Karpas-422 (cell line): ENCODE data around the gene SNED1. TPM values are rescaled to one million over a fixed set of nuclear protein-coding genes. Genes with fewer than 3 reads are reported as not detected.

Experiments
- DNase-seq: peaks from one replicate; pipeline ENCODE4 v3.0.0-alpha.2; 2015
- H2AFZ ChIP-seq: fragments of 200-600 bp; sonication (generic); 2 replicates; pipeline ENCODE4 v1.6.1; 2014; ENCODE audit warnings: antibody characterized with exemption, low read length, mixed read lengths
- H3K27ac ChIP-seq: fragments of 200-600 bp; sonication (generic); 2 replicates; pipeline ENCODE4 v1.5.1; 2014; ENCODE audit warnings: mild to moderate bottlenecking, low read length, moderate library complexity
- H3K27me3 ChIP-seq: fragments of 200-600 bp; sonication (generic); 2 replicates; pipeline ENCODE4 v1.6.1; 2014; ENCODE audit warnings: low read length, mixed read lengths
- H3K36me3 ChIP-seq: fragments of 200-600 bp; sonication (generic); 2 replicates; pipeline ENCODE4 v1.6.1; 2014; ENCODE audit warnings: low read length, mixed read lengths; ENCODE audit not compliant: insufficient read depth
- H3K4me1 ChIP-seq: fragments of 200-600 bp; sonication (generic); 2 replicates; pipeline ENCODE4 v1.6.1; 2014; ENCODE audit warnings: mild to moderate bottlenecking, low read length, mixed read lengths
- H3K4me2 ChIP-seq: fragments of 200-600 bp; sonication (generic); 2 replicates; pipeline ENCODE4 v1.6.1; 2014; ENCODE audit warnings: low read length, low read depth, mild to moderate bottlenecking; ENCODE audit not compliant: poor library complexity, severe bottlenecking
- H3K4me3 ChIP-seq: fragments of 200-600 bp; sonication (generic); 2 replicates; pipeline ENCODE4 v1.5.1; 2014; ENCODE audit warnings: mild to moderate bottlenecking, antibody characterized with exemption, low read length, mixed read lengths
- H3K79me2 ChIP-seq: fragments of 200-600 bp; sonication (generic); 2 replicates; pipeline ENCODE4 v1.6.1; 2014; ENCODE audit warnings: mild to moderate bottlenecking, low read length, mixed read lengths
- H3K9ac ChIP-seq: fragments of 200-600 bp; sonication (generic); 2 replicates; pipeline ENCODE4 v1.6.0; 2014; ENCODE audit warnings: low read length
- H3K9me2 ChIP-seq: fragments of 200-600 bp; sonication (generic), shearing (Covaris generic); replicated peaks from 2 replicates; pipeline ENCODE4 v1.6.0; 2014; ENCODE audit warnings: mild to moderate bottlenecking, low read length, moderate library complexity; ENCODE audit not compliant: insufficient read depth
- H3K9me3 ChIP-seq: fragments of 300-700, 200-600 bp; sonication (generic); 2 replicates; pipeline ENCODE4 v1.6.1; 2014; ENCODE audit warnings: low read length, mixed read lengths
- H4K20me1 ChIP-seq: fragments of 200-600 bp; sonication (generic); 2 replicates; pipeline ENCODE4 v1.6.1; 2014; ENCODE audit warnings: mild to moderate bottlenecking, antibody characterized with exemption, low read length, low read depth; ENCODE audit not compliant: insufficient read depth
- total RNA-seq: library from RNA; depleted of rRNA; stranded (reverse); fragments of >200 nt; shearing (Covaris generic); gene quantifications from 2 replicates; pipeline ENCODE4 v1.2.3, GENCODE V29; 2014; ENCODE audit warnings: low replicate concordance

The SNED1 gene
- total RNA-seq, 1 experiment from 2014 or later = 1.9 TPM

DNA sequence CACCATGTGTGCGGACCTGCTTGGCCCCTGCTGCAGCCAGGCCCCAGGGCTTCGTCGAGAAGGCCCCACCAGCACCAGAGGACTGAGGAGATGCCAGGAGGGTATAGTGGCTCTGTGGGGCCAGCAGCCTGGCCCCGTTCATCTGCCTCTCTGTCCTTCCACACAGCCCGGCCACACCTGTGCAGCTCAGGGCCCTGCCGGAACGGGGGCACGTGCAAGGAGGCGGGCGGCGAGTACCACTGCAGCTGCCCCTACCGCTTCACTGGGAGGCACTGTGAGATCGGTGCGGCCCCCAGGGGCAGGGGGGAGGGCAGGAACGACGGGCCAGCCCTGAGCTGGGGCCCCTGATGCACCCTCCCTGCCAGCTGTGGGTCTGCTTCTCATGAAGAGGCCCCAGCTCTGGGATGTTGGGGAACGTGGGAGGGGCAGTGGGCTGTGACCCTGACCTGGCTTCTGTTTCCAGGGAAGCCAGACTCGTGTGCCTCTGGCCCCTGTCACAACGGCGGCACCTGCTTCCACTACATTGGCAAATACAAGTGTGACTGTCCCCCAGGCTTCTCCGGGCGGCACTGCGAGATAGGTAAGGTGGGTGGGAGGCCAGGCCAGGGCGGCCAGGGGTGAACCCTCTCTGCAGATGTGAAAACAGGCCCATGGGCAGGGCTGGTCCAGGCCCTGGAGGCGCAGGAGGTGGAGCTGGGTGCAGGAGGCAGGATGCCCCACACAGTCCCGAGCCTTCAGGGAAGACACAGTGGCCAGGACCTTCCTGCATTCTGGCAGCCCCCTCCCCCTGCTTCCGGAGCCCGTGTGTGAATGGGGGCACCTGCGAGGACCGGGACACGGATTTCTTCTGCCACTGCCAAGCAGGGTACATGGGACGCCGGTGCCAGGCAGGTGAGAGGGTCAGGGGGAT is 53.4 kb downstream of the SNED1 start:
- no peak for DNase-seq
- Histone ChIP-seq H3K79me2 (no peaks in the 10 kb centered on the region), H3K4me2 (no peak overlapping the region), H3K4me3 (no peak overlapping the region), H4K20me1 (no peaks in the 10 kb centered on the region), H3K27ac (no peak overlapping the region), H3K36me3 (no peaks in the 10 kb centered on the region), H3K9ac (no peak overlapping the region), H3K4me1 (no peaks in the 10 kb centered on the region), H3K9me2 (no peaks in the 10 kb centered on the region), H3K27me3 (no peaks in the 10 kb centered on the region), H3K9me3 (no peaks in the 10 kb centered on the region), H2AFZ (no peak overlapping the region)

- Histone ChIP-seq H3K4me1 (no peaks in the 10 kb centered on the region), H3K9ac (no peak overlapping the region), H3K9me2 (no peaks in the 10 kb centered on the region), H3K36me3 (no peaks in the 10 kb centered on the region), H3K27ac (no peak overlapping the region), H3K9me3 (no peaks in the 10 kb centered on the region), H3K4me3 (no peak overlapping the region), H4K20me1 (no peaks in the 10 kb centered on the region), H3K4me2 (no peak overlapping the region), H2AFZ (no peak overlapping the region), H3K79me2 (no peaks in the 10 kb centered on the region), H3K27me3 (no peaks in the 10 kb centered on the region)
- no peak for DNase-seq
These were observed 54.4 kb downstream of the SNED1 start for GRCh38 chr2:241052677-241053360.

DNA sequence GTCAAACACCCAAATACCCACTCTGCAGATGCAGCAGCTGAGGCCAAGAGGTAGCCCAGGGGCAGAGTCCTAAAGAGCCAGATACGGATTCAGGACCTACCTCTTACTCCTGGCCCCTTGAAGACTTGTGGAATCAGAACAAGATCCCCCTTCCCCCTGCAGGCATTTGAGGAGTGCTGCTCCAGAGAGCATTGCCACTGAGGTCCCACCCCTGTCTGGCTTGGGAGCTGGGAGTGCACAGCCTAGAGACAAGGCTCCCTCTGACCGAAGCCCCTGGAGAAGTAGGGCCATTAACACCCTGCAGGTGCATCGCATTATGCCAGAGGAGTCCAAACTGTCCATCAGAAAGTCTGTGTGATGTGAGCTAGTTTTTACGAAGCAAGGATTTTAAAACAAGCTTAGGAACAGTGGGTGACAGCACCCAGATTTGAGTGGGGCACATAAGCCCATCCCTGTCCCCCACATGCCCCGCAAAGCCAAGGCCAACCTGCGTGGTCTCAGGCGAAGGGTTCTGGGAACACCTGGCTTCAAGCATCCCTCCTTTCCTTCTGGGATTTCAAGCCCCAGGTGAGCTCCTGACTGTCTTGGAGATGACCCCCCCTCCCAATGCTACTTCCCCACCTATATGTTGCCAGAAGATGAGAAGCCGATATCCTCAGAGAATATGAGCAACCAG is 55.3 kb downstream of the SNED1 start:
- Histone ChIP-seq H3K36me3 (no peaks in the 10 kb centered on the region), H3K4me3 (no peak overlapping the region), H2AFZ (no peak overlapping the region), H3K9me3 (no peaks in the 10 kb centered on the region), H3K27ac (no peak overlapping the region), H4K20me1 (no peaks in the 10 kb centered on the region), H3K79me2 (no peaks in the 10 kb centered on the region), H3K4me2 (no peak overlapping the region), H3K4me1 (no peaks in the 10 kb centered on the region), H3K27me3 (no peaks in the 10 kb centered on the region), H3K9me2 (no peaks in the 10 kb centered on the region), H3K9ac (no peak overlapping the region)
- no peak for DNase-seq

GRCh38 chr2:241061275-241061674 is 62.9 kb downstream of the SNED1 start:
- Histone ChIP-seq H3K4me1 (peaks cover 2% of the 10 kb centered on the region; the same call in 1 of the 2 replicates), H3K4me3 (no peak overlapping the region), H3K9ac (no peak overlapping the region), H3K4me2 (no peak overlapping the region), H3K9me2 (no peaks in the 10 kb centered on the region), H3K9me3 (no peaks in the 10 kb centered on the region), H4K20me1 (0 out of 2 replicates have a peak, but pooled peaks cover 9% of the 10 kb centered on the region), H3K36me3 (no peaks in the 10 kb centered on the region), H2AFZ (no peak overlapping the region), H3K27me3 (no peaks in the 10 kb centered on the region), H3K79me2 (no peaks in the 10 kb centered on the region), H3K27ac (no peak overlapping the region)
- DNase-seq = no peak

- no peaks in the 10 kb centered on the region for H3K9me2 ChIP-seq
- H3K9me3 ChIP-seq = no peaks in the 10 kb centered on the region
These were observed 64.1 kb downstream of the SNED1 start for GRCh38 chr2:241062389-241063092.

GRCh38 chr2:241063093-241063551 is 64.7 kb downstream of the SNED1 start:
- no peak for DNase-seq
- Histone ChIP-seq H3K27me3 (no peaks in the 10 kb centered on the region), H3K4me2 (no peak overlapping the region), H3K9me3 (no peaks in the 10 kb centered on the region), H3K27ac (no peak overlapping the region), H3K4me3 (no peak overlapping the region), H3K4me1 (peaks cover 2% of the 10 kb centered on the region; the same call in 1 of the 2 replicates), H2AFZ (no peak overlapping the region), H4K20me1 (0 out of 2 replicates have a peak, but pooled peaks cover 9% of the 10 kb centered on the region), H3K9me2 (no peaks in the 10 kb centered on the region), H3K9ac (no peak overlapping the region), H3K36me3 (no peaks in the 10 kb centered on the region), H3K79me2 (no peaks in the 10 kb centered on the region)

More at GRCh38 chr2:241062389-241063092, 64.1 kb downstream of the SNED1 start:
- no peaks in the 10 kb centered on the region for H3K36me3 ChIP-seq
- no peak for DNase-seq
- no peak overlapping the region for H3K4me2 ChIP-seq
- no peaks in the 10 kb centered on the region for H3K79me2 ChIP-seq
- H3K27me3 ChIP-seq = no peaks in the 10 kb centered on the region
- no peak overlapping the region for H2AFZ ChIP-seq
- no peak overlapping the region for H3K9ac ChIP-seq
- H3K4me3 ChIP-seq = no peak overlapping the region
- H3K27ac ChIP-seq = no peak overlapping the region
- H4K20me1 ChIP-seq = 0 out of 2 replicates have a peak, but pooled peaks cover 9% of the 10 kb centered on the region
- peaks cover 2% of the 10 kb centered on the region; the same call in 1 of the 2 replicates for H3K4me1 ChIP-seq

DNA sequence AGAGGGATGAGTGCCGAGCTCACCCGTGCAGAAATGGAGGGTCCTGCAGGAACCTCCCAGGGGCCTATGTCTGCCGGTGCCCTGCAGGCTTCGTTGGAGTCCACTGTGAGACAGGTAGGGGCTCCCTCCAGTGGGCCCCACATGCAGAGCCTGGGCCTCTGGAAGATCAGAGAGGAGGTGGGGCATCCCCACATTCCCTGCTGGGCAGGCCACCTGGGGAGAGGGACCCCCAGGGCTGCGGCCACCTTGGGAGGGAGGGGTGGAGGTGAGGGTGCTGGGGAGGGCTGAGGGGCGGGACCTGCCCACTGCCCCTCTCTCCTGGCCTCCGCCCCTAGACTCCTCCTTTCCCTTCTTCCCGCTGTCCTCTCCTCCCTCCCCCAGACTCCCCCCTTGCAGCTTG is 65.2 kb downstream of the SNED1 start:
- no peaks in the 10 kb centered on the region for H3K36me3 ChIP-seq
- 0 out of 2 replicates have a peak, but pooled peaks cover 9% of the 10 kb centered on the region for H4K20me1 ChIP-seq
- no peaks in the 10 kb centered on the region for H3K27me3 ChIP-seq
- DNase-seq = no peak
- no peak overlapping the region for H3K27ac ChIP-seq
- peaks cover 2% of the 10 kb centered on the region; the same call in 1 of the 2 replicates for H3K4me1 ChIP-seq
- H3K79me2 ChIP-seq = no peaks in the 10 kb centered on the region
- H2AFZ ChIP-seq = no peak overlapping the region
- no peak overlapping the region for H3K4me2 ChIP-seq
- no peak overlapping the region for H3K9ac ChIP-seq
- no peaks in the 10 kb centered on the region for H3K9me2 ChIP-seq
- H3K4me3 ChIP-seq = no peak overlapping the region
- no peaks in the 10 kb centered on the region for H3K9me3 ChIP-seq
